GM19452 (cell line): ENCODE measurements around the gene FTO.
"Not testable (repeated sequence)": the region's sequence is repeated elsewhere in the genome, so short reads cannot be mapped to it uniquely, and the experiment has no call there.

Experiments used
- ATAC-seq: cut with Tn5 transposase; IDR thresholded peaks from one replicate; pipeline ENCODE4 v1.9.1; 2021; ENCODE audit not compliant: unreplicated experiment

Gene FTO

GRCh38 chr16:53855056-53855455 is 151.1 kb downstream of the FTO start:
- ATAC-seq: no peak

GRCh38 chr16:53855511-53855910 is 151.6 kb downstream of the FTO start:
- ATAC-seq: no peak

- ATAC-seq: no peak
These were observed 156.1 kb downstream of the FTO start for GRCh38 chr16:53859995-53860540.

DNA sequence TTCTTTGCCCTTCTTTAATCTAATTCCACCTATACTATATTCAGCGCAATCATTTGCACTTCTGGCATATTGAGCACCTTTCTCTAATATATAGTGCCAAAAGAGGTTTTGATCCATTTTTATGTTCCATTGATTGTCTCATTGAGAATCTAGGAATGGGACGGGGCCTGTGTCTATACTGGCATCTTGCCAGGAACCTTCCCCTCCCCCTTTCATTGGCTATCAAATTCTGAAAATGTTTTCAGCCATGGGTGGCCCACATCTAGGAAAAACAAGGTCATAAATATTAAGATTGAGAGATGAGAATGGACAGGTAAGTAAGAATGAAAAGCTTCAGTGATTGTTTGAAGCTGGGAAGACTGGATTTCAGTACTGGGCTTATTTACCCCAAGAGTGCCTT is 159.9 kb downstream of the FTO start:
- no peak for ATAC-seq

GRCh38 chr16:53864819-53865493 is 161.0 kb downstream of the FTO start:
- peak; percentile 25 for ATAC-seq

DNA sequence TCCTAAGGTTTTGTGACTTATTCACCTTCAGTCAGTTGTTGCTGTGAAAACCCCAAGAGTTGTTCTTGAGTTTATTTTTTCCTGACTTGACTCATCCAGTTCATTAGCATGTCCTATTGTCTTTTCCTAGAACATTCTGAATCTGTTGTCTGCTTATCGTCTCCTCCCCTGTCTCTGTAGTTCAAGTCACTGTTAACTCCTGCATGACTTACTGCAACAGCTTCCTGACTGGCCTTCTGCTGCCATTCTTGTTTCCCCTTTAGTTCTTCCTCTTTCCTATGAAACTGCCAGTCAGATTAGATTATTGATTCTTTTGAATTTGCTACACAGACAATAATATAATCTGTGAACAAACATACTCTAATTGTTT is 161.5 kb downstream of the FTO start:
- ATAC-seq: peak; percentile 60

GRCh38 chr16:53866520-53866919 is 162.6 kb downstream of the FTO start:
- no peak for ATAC-seq

GRCh38 chr16:53870831-53871230 is 166.9 kb downstream of the FTO start:
- ATAC-seq: no peak

- no peak for ATAC-seq
These were observed 168.6 kb downstream of the FTO start for GRCh38 chr16:53872248-53873221.

DNA sequence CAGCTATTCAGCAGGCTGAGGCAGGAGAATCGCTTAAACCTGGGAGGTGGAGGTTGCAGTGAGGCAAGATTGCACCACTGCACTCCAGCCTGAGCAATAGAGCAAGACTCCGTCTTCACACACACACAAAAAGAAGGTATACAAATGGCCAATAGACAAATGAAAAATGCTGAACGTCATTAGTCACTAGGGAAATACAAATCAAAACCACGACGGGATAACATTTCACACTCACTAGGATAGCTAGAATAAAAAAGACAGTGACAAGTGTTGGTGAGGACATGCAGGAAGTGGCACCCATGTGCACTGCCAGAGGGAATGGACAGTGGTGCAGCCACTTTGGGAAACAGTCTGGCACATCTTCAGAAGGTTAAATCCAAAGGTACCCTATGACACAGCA is 172.9 kb downstream of the FTO start:
- ATAC-seq: no peak

DNA sequence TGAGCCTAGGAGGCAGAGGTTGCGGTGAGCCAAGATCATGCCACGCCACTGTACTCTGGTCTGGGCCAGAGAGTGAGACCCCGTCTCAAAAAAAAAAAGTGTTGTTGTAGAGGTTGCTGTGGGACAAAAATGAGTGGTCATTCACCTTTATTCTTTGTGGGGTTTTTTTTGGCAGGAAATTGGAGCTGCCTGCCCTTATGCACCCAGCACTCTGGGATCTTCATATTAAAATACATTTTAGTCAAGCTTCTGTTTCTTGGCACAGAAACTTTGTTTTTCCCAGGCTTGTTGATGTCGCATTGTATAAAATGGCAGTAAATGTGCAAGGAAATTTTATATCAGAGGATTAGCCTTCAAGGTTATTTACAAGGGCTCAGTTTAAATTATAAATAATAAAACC is 174.3 kb downstream of the FTO start:
- ATAC-seq: no peak

GRCh38 chr16:53881371-53881770 is 177.4 kb downstream of the FTO start:
- no peak for ATAC-seq

- no peak for ATAC-seq
These were observed 178.4 kb downstream of the FTO start for GRCh38 chr16:53882310-53882709.

GRCh38 chr16:53884748-53885147 is 180.8 kb downstream of the FTO start:
- ATAC-seq: no peak

DNA sequence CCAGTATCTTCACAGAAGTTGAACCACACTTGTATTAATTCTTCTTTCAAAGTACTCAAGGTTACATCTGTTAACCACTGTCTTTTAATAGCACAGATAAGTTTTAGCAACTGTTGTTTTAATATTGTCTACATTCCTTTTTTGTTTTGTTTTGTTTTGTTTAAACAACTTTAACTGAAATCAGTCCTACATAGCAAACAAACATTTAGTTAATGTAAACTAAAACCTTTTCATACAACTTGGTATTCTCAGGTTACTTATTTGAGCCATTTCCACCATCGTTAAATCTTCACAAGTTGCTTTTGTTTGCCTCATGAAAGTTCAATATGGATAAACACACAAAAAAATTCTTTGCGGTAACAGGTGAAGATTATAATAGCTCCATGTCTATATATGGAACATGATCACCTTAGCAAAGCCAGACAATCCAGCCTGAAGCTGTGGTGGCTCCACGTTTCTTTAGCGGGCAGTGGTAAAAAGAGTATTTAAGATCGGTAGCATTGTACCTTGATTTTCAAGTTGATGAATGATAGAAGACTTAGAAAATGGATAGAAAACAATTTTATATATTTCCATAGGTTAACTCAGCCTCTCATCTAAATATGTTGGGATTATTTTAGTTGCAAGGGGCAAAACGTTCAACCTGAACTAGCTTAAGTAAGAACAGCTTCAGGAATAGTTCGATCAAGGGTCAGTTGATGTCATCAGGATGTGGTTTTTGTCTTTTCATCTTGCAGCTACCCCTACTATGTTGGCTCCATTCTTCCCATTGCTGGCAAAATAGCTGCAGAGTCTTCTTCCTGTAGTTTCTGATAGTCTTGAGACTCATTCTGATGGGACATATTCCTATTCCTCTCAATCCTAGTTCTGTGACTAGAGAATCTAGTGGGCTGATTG is 182.8 kb downstream of the FTO start:
- no peak for ATAC-seq

- ATAC-seq: no peak
These were observed 184.3 kb downstream of the FTO start for GRCh38 chr16:53888222-53888621.

DNA sequence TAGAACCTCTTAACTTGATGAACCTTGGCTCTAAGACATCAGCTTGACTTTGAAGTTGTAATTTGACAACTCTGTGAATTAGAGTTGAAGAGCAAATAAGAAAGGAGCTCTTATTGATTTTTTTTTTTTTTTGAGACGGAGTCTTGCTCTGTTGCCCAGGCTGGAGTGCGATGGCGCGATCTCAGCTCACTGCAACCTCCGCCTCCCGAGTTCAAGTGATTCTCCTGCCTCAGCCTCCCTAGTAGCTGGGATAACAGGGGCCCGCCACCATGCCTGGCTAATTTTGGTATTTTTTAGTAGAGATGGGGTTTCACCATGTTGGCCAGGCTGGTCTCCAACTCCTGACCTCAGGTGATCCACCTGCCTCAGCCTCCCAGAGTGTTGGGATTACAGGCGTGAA is 186.9 kb downstream of the FTO start:
- not testable (repeated sequence) for ATAC-seq

GRCh38 chr16:53891409-53892139 is 187.6 kb downstream of the FTO start:
- ATAC-seq: no peak

DNA sequence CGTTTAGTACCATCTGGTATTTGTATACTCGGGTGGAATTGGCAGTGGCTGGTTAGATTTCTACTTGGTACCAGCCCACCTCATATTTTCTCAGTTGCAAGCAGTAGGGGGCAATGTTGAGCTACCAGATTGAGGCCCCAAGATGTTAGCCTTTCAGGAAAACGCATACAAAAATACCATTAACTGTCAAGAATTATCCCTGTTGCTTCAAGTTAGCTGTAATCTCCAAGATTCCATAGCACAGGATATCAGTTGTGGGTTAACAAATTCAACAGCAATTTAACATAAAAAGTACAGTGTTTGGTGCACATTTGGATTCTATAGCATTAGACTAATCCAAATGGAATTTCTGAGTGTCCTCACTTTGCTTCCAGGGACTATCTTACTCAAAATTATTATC is 188.2 kb downstream of the FTO start:
- ATAC-seq: no peak

GRCh38 chr16:53893731-53894435 is 189.9 kb downstream of the FTO start:
- no peak for ATAC-seq
